ENCODE data around the gene LRRC3B.

DNA sequence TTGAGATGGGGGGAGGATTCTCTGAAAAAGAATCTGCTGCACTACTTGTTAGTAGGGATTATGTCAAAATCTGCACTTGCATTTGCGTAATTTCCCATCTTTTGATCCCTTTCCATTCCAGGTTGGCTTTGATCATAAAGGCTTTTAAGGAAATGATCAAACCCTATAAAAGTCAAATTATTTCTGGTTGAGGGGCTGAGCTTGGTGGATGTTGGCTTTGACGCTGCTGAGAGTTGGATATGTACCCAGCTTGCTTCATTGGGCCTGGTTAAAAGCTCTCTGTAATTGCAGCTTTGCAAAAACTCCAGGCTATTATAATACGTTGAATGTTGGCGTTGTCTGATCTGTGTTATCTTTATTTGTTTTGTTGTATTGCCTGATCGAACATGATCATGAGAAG is 12.0 kb downstream of the LRRC3B start:
- TF ChIP-seq, protein P1, sequence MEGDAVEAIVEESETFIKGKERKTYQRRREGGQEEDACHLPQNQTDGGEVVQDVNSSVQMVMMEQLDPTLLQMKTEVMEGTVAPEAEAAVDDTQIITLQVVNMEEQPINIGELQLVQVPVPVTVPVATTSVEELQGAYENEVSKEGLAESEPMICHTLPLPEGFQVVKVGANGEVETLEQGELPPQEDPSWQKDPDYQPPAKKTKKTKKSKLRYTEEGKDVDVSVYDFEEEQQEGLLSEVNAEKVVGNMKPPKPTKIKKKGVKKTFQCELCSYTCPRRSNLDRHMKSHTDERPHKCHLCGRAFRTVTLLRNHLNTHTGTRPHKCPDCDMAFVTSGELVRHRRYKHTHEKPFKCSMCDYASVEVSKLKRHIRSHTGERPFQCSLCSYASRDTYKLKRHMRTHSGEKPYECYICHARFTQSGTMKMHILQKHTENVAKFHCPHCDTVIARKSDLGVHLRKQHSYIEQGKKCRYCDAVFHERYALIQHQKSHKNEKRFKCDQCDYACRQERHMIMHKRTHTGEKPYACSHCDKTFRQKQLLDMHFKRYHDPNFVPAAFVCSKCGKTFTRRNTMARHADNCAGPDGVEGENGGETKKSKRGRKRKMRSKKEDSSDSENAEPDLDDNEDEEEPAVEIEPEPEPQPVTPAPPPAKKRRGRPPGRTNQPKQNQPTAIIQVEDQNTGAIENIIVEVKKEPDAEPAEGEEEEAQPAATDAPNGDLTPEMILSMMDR (IDR thresholded peaks at IDR 0.05; ENCODE audit: extremely low read depth in 1 of 2, insufficient read depth in 1 of 2, low read depth in 1 of 2, low read length in 2 of 2): no peak
- TF ChIP-seq MYC (IDR thresholded peaks at IDR 0.05; ENCODE audit: low read depth, low read length) (no peak), POLR2AphosphoS5 (IDR thresholded peaks at IDR 0.05; ENCODE audit: insufficient read depth, low read depth, low read length) (no peak), POLR2A (IDR thresholded peaks at IDR 0.05; ENCODE audit: low read depth, low read length) (no peak), EZH2 (IDR thresholded peaks at IDR 0.05; ENCODE audit: borderline replicate concordance, low read depth, low read length, severe bottlenecking) (no peak), JUN (IDR thresholded peaks at IDR 0.05; ENCODE audit: borderline replicate concordance, insufficient read depth, insufficient read length, low read depth) (no peak), FOS (IDR thresholded peaks at IDR 0.05; ENCODE audit: borderline replicate concordance, insufficient read depth, low read length) (no peak), GATA2 (IDR thresholded peaks at IDR 0.05; ENCODE audit: insufficient read depth, insufficient read length, low read depth, low read length) (no peak)
- TF ChIP-seq, protein P2, sequence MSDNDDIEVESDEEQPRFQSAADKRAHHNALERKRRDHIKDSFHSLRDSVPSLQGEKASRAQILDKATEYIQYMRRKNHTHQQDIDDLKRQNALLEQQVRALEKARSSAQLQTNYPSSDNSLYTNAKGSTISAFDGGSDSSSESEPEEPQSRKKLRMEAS (IDR thresholded peaks at IDR 0.05; ENCODE audit: insufficient read depth, insufficient read length): no peak

Measured in endothelial cell of umbilical vein (primary cell).